ENCODE results near the gene KCNH1.

DNA sequence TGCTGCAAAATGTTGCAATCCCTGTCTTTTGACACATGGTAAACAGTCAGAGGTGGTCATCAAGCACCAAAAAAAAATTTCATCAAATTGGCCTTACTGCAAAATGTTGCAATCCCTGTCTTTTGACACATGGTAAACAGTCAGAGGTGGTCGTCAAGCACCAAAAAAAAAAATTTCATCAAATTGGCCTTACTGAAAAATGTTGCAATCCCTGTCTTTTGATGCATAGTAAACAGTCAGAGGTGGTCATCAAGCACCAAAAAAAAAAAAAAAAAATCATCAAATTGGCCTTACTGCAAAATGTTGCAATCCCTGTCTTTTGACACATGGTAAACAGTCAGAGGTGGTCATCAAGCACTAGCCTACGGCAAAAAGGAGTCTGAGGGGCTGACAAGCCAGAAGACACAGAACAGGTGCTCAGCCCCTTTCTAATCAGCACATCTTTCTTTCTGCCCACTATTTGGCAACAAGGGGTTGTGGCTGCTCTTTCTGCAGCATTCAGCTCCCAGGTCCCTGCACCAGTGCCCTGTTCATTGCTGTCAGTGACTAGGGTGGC is 223.8 kb downstream of the KCNH1 start:
- TF ChIP-seq, protein P1, sequence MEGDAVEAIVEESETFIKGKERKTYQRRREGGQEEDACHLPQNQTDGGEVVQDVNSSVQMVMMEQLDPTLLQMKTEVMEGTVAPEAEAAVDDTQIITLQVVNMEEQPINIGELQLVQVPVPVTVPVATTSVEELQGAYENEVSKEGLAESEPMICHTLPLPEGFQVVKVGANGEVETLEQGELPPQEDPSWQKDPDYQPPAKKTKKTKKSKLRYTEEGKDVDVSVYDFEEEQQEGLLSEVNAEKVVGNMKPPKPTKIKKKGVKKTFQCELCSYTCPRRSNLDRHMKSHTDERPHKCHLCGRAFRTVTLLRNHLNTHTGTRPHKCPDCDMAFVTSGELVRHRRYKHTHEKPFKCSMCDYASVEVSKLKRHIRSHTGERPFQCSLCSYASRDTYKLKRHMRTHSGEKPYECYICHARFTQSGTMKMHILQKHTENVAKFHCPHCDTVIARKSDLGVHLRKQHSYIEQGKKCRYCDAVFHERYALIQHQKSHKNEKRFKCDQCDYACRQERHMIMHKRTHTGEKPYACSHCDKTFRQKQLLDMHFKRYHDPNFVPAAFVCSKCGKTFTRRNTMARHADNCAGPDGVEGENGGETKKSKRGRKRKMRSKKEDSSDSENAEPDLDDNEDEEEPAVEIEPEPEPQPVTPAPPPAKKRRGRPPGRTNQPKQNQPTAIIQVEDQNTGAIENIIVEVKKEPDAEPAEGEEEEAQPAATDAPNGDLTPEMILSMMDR (IDR thresholded peaks at IDR 0.05 in 8 of 11, conservative IDR thresholded peaks at IDR 0.05 in 3 of 11): no peak
- TF ChIP-seq POLR2A (IDR thresholded peaks at IDR 0.05): no peak
